GM19351 (cell line): ENCODE data around the gene FBXO39.
"Not testable (repeated sequence)": the region's sequence is repeated elsewhere in the genome, so short reads cannot be mapped to it uniquely, and the experiment has no call there.

Experiments used
- ATAC-seq: cut with Tn5 transposase; IDR thresholded peaks from one replicate; pipeline ENCODE4 v1.9.1; 2021; ENCODE audit warnings: mild to moderate bottlenecking, moderate library complexity; ENCODE audit not compliant: unreplicated experiment

FBXO39 gene

DNA sequence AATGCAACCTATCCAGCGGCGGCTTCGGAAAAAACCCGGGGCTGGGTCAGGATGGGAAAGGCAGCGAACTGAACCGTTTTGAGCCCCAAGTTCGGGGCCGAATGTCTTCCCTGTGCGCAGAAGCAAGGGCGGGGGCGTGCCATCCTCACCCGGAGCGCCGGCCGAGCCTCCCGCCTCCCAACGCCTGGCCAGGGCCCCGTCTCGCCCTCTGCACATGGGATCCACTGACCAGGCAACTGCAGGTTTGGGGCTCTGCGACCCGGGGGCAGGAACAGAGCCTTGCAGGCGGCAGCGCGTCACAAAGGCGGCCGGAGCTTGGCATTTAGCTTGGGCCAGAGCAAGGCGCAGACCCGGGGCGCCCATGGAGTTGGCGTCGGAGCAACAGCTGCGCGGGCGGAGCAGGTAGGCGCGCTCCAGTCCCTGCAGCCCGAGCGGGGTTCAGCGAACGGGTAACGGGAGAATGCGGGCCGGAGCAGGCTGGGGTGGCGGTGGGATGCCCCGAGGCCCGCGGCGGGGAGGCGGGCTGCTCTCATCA, at the start of gene FBXO39:
Gene FBXO39, plus strand, starts transcription at position 345 of the 535 bp plus-strand sequence. CDS start 3,654 bp downstream, outside the sequence.
- ATAC-seq, result no peak

GRCh38 chr17:6729531-6729930, 46.5 kb upstream of the FBXO39 start:
- no peak for ATAC-seq

- ATAC-seq, result not testable (repeated sequence)
Measured at GRCh38 chr17:6746665-6747064, 29.4 kb upstream of the FBXO39 start.

DNA sequence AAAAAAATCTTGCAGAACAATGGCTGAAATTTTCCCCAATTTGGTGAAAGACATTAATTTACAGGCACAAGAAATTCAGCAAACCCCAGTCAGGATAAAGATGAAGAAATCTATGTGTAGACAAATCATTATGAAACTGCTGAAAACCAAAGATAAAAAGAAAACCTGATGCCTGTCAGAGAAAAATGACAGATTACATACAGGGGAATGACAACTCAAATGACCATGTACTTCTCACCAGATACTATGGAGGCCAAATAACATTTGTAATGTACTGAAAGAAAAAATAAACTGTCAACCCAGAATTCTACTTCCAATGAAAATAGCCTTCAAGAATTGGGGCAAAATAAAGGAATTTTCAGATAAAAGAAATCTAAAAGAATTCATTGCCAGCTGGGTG, 27.4 kb upstream of the FBXO39 start:
- no peak for ATAC-seq

GRCh38 chr17:6749519-6749918, 26.5 kb upstream of the FBXO39 start:
- ATAC-seq, result no peak

DNA sequence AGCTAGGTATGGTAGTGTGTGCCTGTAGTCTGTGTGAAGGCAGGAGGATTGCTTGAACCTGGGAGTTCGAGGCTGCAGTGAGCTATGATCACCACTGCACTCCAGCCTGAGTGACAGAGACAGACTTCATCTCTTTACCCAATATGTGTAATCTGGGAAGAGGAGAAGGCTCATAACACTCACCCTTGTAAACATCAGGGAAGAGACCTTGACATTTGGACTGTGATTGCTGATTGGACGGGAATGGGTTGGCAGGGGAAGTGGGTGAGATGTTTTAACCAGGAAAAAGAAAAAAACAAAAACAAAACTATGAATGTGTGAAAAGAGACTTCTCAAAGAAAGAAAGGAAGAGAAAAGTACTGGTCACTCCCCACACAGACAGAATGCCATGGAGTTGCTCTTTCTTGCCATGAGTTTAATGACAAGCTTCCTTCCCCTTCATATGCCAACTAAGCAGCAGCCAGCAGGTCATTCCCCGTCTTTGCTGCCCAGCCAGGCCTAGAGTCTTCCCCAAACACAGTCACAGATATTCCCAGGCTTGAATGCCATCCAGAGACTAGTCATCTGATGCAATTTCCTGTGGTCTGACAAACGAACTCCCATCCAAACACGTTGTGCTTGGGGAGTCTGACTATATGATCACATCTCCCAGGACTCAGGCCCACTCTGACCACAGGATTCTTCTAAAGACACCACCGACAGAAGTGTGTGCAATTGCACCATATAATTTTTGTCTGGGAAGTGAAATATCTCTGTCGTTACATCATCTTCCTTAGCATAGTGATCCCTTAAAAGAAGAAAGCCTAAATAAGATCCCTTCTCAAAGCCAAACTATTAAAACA, 23.7 kb upstream of the FBXO39 start:
- ATAC-seq, result no peak

DNA sequence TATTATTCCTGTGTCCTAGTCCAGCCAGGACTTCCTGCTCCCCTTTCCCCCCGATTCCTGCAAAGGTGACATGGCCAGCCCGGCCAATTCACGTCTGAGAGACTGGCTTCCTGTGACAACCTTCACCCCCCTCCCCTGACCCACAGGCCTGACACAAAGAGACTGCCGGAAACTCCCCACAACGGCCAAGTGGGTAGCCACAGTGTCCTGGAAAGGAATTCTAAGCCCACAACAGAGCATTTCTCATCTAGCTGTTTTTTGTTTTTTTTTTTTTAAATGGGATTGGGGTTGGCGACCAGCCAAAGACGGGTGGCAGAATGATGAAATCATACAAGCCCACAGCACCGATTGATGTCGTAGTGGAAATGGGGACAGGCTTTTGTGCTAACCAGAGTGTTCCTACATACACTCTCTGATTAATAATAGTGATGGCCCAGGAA, 23.0 kb upstream of the FBXO39 start:
- ATAC-seq, result no peak

GRCh38 chr17:6753546-6753945, 22.5 kb upstream of the FBXO39 start:
- ATAC-seq, result no peak

GRCh38 chr17:6755281-6755680, 20.7 kb upstream of the FBXO39 start:
- no peak for ATAC-seq

DNA sequence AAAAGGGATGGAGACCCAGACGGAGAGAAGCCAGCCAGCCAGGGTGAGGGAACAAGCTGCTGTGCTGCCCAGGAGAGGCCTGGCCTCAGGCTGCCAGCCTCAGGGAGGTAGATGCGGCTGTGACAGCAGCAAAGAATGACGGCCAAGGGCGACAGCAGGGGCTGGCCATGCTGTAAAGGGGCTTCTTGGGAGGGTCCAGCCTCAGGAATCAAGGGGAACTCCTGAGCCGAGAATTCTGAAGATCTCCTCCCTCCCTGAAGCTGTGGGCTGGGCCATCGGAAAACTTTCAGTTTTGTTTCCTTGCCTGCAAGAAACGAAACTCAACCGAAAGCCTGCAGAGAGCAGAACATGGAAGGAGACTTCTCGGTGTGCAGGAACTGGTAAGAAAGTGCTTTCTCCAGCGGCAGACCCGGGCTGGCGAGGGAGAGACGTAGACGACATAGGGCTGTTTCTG, 20.3 kb upstream of the FBXO39 start, which contains the start of gene XAF1:
Gene XAF1, plus strand, starts transcription at position 316 of the 454 bp plus-strand sequence. Its CDS starts 33 bp downstream, at position 349.
- ATAC-seq, result no peak

- ATAC-seq, result no peak
Measured at GRCh38 chr17:6756425-6757031, 19.5 kb upstream of the FBXO39 start.

DNA sequence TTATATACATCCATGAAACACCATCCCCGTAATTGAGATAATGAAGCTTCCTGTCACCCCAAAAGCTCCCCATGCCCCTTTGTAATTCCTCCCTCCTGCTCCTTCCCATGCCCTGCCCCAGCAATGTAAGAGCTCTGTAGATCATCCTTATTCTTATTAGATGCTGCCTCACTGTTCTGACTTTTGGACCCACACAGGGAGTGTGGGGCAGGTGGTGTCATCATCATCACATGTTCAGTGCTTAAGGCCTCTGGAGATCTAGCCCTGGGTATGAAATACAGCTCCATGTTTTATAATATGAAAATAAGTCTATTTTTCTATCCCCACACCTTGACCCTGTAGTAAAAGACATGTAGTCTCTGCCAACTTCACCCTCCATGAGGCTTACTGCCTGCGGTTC, 18.3 kb upstream of the FBXO39 start:
- no peak for ATAC-seq

GRCh38 chr17:6761779-6762178, 14.2 kb upstream of the FBXO39 start:
- no peak for ATAC-seq

- ATAC-seq, result no peak
Measured at GRCh38 chr17:6768447-6768846, 7.6 kb upstream of the FBXO39 start.

DNA sequence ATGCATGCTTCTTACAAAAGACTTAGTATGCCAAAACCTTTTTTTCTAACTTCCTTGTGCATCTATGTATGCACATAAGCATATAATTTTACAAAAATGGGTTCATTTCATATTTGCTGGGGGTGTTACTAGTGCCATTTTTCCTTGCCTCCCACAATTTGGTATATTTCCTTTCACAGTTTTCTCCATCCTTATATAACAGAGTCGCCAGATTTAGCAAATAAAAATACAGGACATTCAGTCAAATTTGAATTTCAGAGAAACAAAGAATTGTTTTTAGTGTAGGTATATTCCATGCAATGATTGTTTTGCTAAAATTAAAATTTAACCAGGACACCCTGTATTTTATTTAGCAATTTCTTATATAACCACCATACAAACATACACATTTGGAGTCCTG, 4.0 kb upstream of the FBXO39 start:
- ATAC-seq, result no peak

DNA sequence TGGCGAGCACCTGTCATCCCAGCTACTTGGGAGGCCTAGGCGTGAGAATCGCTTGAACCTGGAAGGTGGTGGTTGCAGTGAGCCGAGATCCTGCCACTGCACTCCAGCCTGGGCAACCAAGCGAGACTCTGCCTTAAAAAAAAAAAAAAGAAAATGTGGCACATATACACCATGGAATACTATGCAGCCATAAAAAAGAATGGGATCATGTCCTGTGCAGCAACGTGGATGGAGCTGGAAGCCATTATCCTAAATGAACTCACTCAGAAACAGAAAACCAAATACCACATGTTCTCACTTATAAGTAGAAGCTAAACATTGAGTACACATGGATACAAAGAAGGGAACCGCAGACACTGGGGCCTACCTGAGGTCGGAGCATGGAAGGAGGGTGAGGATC, 1.1 kb upstream of the FBXO39 start:
- ATAC-seq, result not testable (repeated sequence)

GRCh38 chr17:6779411-6779810, 3.4 kb downstream of the FBXO39 start:
- no peak for ATAC-seq

GRCh38 chr17:6780001-6780400, 4.0 kb downstream of the FBXO39 start:
- no peak for ATAC-seq

- no peak for ATAC-seq
Measured at GRCh38 chr17:6780886-6781285, 4.9 kb downstream of the FBXO39 start.

GRCh38 chr17:6782244-6782643, 6.2 kb downstream of the FBXO39 start:
- no peak for ATAC-seq

DNA sequence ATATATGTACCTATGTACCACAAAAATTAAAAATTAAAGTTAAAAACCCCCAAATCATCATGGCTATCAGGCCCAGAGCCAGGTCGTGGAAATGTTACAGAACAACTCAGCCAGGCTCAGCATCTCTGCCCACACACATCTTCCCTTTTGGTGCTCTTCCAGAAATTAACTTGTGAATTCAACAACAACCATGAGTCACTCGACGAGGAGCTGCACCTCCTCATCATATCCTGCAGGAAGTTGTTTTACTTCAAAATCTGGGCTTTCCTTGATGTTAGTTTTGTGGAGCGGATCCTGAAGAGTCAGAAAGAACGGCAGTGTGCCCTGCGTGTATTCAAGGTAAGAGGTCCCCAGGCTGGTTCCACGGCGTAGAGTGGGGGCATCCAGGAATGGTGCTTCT, 10.6 kb downstream of the FBXO39 start:
- no peak for ATAC-seq
